WTC11 (cell line): ENCODE results near the gene PSG6.
"Not testable (repeated sequence)": the region's sequence is repeated elsewhere in the genome, so short reads cannot be mapped to it uniquely, and the experiment has no call there.

ENCODE experiments used
- CTCF ChIP-seq: fragments of 200-600 bp; IDR thresholded peaks from 2 replicates; pipeline ENCODE4 v1.8.0; 2022; ENCODE audit warnings: antibody characterized with exemption
- JUN ChIP-seq: sonication (generic); formaldehyde crosslinking; IDR thresholded peaks from 2 replicates; pipeline ENCODE4 v1.8.0; 2023; ENCODE audit warnings: mild to moderate bottlenecking, missing genetic modification reagents
- MLX ChIP-seq: sonication (generic); formaldehyde crosslinking; IDR thresholded peaks from 2 replicates; pipeline ENCODE4 v1.8.1; 2023; ENCODE audit warnings: mild to moderate bottlenecking, missing genetic modification reagents, moderate library complexity
- NR1H2 ChIP-seq: sonication (generic); formaldehyde crosslinking; IDR thresholded peaks from 2 replicates; pipeline ENCODE4 v1.9.0; 2021; ENCODE audit warnings: mild to moderate bottlenecking, moderate library complexity, missing genetic modification reagents
- TEAD4 ChIP-seq: sonication (generic); formaldehyde crosslinking; IDR thresholded peaks from 2 replicates; pipeline ENCODE4 v1.8.0; 2022; ENCODE audit warnings: mild to moderate bottlenecking, missing genetic modification reagents
- ZNF263 ChIP-seq: sonication (generic); formaldehyde crosslinking; IDR thresholded peaks from 2 replicates; pipeline ENCODE4 v1.8.1; 2022; ENCODE audit warnings: low read depth, mild to moderate bottlenecking, moderate library complexity, missing genetic modification reagents

DNA sequence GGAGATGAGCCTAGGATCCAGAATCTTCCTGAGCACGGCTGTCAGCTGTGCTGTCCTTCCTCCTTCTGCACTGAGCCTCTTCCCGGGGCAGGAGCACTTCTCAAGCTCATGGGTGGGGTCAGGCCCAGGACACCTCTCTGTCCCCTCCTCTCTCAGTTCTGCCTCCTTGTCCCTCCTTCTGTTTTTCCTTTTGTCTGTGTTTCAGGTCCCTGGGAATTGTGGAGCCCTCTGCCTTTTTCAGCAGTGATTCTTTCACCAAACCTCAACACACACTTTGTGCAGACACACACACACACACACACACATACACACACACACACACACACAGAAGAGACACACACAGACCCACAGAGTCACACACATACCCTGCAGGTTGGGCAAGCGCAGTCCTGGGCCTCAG lies 19.4 kb upstream of the PSG6 start, which contains the start of gene PSG7:
- TF ChIP-seq CTCF; TEAD4 (CRISPR knock-in tag); ZNF263 (CRISPR knock-in tag); NR1H2 (CRISPR knock-in tag); JUN (CRISPR knock-in tag); MLX: not testable (repeated sequence)
